Hepatocyte (in vitro differentiated cells): Measurements from ENCODE around the gene PTPN14.

Experiments used
- EZH2 ChIP-seq: fragments of 200-600 bp; sonication (generic); IDR thresholded peaks from 2 replicates; pipeline ENCODE4 v1.6.1; 2016; ENCODE audit warnings: antibody characterized with exemption, mild to moderate bottlenecking, borderline replicate concordance
- TF ChIP-seq, protein P1 (sequence below): fragments of 200-600 bp; sonication (generic); IDR thresholded peaks from 2 replicates; pipeline ENCODE4 v1.5.1; 2016; ENCODE audit warnings: antibody characterized with exemption, mild to moderate bottlenecking; ENCODE audit not compliant: poor library complexity

DNA sequence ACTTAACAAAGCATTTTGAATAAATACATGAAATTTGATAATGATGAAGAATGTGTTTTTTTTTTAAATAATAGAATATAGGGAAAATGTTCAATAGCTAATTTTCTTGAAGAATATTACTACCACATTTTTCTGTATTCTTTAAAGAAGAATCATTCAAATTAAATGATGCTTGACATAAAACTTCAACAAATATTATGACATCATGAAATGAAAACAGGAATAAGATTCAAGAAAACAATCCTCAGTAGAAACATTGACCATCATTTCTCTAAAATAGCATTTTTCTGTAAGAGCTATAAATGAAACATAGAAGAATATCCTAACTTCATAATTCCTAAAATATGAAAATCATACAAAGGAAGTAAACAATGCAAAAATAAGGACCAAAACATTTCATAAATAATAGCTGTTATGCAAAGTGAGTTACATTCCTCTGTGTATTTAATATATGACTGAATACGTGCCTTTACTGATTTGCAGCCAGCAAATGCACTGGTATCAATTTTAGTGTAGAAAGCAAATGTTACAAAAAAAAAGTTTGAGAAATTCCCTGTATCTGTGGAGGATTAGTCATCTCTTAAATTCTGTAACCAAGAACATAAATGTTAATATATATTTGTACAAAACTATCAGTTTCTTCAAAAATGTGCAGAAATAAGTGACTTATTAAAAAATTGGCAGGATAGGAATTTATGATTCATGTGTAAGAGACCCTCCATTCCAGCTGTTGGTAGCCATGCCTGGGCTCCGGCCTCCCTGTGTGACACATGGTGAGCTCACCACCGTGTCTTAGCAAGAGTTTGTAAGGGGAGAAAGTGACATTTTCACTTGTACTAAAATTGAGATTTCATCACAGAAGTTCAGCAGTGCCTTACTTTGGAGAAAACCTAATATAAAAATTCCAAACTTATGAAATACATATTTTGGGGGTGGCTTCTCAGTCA is 15.0 kb upstream of the PTPN14 start:
- TF ChIP-seq, protein P1, sequence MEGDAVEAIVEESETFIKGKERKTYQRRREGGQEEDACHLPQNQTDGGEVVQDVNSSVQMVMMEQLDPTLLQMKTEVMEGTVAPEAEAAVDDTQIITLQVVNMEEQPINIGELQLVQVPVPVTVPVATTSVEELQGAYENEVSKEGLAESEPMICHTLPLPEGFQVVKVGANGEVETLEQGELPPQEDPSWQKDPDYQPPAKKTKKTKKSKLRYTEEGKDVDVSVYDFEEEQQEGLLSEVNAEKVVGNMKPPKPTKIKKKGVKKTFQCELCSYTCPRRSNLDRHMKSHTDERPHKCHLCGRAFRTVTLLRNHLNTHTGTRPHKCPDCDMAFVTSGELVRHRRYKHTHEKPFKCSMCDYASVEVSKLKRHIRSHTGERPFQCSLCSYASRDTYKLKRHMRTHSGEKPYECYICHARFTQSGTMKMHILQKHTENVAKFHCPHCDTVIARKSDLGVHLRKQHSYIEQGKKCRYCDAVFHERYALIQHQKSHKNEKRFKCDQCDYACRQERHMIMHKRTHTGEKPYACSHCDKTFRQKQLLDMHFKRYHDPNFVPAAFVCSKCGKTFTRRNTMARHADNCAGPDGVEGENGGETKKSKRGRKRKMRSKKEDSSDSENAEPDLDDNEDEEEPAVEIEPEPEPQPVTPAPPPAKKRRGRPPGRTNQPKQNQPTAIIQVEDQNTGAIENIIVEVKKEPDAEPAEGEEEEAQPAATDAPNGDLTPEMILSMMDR = no peak
- TF ChIP-seq EZH2 = no peak
